Measurements from ENCODE around the gene GNG4.
"Not testable (repeated sequence)": the region's sequence is repeated elsewhere in the genome, so short reads cannot be mapped to it uniquely, and the experiment has no call there.

Gene GNG4

DNA sequence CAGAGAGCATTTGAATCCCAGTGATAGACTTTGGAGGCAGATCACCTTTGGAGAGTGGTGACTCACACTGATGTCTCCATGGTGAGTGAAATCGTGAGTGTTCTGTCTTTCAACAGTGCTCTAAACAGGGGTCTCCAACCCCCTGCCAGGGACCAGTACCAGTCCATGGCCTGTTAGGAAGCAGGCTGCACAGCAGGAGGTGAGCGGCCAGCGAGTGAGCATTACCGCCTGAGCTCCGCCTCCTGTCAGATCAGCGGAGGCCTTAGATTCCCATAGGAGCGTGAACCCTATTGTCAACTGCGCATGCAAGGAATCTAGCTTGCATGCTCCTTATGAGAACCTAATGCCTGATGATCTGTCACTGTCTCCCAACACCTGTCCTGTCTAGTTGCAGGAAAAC is 83.5 kb downstream of the GNG4 start:
- Histone ChIP-seq H3K9me3 (ENCODE audit: control insufficient read depth, insufficient read depth, low read length) (no peaks in the 10 kb centered on the region), H3K4me1 (ENCODE audit: control insufficient read depth, insufficient read depth, low read length) (no peaks in the 10 kb centered on the region), H3K36me3 (ENCODE audit: control insufficient read depth, insufficient read depth, low read length) (no peaks in the 10 kb centered on the region), H3K4me3 (ENCODE audit: low read depth, low read length) (no peak overlapping the region), H3K27me3 (ENCODE audit: control insufficient read depth, insufficient read depth, low read length) (no peaks in the 10 kb centered on the region), H3K9ac (ENCODE audit: low read depth, low read length) (no peak overlapping the region)

DNA sequence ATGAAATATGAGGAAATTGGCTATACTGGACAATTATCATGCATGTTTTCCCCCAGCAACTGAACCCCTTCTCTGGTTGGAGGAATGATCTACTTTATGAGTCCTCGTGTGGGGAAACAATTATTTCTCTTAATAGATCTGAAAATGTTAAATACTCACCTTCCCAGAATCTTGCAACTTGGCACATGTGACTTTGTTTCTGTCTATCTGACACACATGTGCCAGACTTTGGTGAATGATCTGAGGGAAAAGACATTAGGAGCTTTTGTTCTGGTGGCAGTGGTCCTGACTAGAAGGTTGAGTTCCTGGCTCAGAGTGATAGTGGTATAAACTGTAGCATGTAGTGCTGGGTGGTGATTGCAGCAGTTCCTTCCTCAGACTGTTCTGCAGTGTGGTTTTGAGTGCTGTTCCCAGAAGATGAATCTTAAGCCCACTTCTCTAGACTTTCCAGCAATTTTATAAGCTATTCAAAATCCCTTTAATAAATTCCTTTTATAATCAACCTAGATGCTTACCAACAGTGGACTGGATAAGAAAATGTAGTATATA is 86.0 kb downstream of the GNG4 start:
- H3K9ac ChIP-seq (ENCODE audit: low read depth, low read length), result no peak overlapping the region
- no peak overlapping the region for H3K4me3 ChIP-seq (ENCODE audit: low read depth, low read length)
- H3K4me1 ChIP-seq (ENCODE audit: control insufficient read depth, insufficient read depth, low read length), result no peaks in the 10 kb centered on the region
- H3K9me3 ChIP-seq (ENCODE audit: control insufficient read depth, insufficient read depth, low read length), result no peaks in the 10 kb centered on the region
- H3K27me3 ChIP-seq (ENCODE audit: control insufficient read depth, insufficient read depth, low read length), result no peaks in the 10 kb centered on the region
- no peaks in the 10 kb centered on the region for H3K36me3 ChIP-seq (ENCODE audit: control insufficient read depth, insufficient read depth, low read length)

DNA sequence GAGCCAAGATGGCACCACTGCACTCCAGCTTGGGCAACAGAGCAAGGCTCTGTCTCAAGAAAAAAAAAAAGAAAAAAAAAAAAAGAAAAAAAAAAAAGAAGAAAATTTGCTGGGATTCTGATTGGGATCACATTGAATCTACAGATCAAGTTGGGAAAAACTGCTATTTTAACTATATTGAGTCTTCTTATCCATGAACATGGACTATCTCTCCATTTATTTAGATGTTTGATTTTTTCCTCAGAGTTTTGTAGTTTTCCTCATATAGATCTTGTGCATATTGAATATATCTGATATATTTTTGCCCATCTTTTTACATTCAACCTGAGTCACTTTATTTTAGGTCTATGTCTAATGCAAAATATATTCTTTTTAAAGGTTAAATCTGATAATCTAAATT is 87.0 kb downstream of the GNG4 start:
- Histone ChIP-seq H3K36me3 (ENCODE audit: control insufficient read depth, insufficient read depth, low read length) (no peaks in the 10 kb centered on the region), H3K9me3 (ENCODE audit: control insufficient read depth, insufficient read depth, low read length) (no peaks in the 10 kb centered on the region), H3K4me3 (ENCODE audit: low read depth, low read length) (no peak overlapping the region), H3K4me1 (ENCODE audit: control insufficient read depth, insufficient read depth, low read length) (no peaks in the 10 kb centered on the region), H3K27me3 (ENCODE audit: control insufficient read depth, insufficient read depth, low read length) (no peaks in the 10 kb centered on the region), H3K9ac (ENCODE audit: low read depth, low read length) (no peak overlapping the region)

DNA sequence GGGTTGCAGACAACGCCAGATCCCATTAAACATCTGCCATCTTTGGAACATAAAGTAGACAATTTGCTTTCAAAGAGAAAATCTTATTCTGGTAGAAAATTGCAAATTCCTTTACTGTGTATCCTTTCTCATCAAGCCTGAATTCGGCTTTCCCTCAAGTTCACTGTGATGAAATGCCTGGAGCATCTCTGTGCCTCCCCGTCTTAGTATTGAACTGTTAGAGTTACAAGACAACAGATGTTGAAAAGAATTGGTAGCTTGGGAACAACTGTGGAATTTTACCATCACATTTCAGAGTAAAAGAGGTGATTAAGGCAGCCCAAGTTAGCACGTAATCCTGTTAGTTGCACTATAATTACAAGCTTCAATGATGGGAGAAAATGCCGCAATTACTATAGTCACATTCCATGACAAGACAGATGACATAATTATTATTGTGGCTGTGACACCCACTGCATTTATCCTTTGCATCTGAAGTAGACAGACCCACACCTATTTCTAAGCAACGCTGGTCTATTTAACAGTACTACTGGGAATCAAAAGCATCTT is 90.9 kb downstream of the GNG4 start:
- no peaks in the 10 kb centered on the region for H3K9me3 ChIP-seq (ENCODE audit: control insufficient read depth, insufficient read depth, low read length)
- no peaks in the 10 kb centered on the region for H3K4me1 ChIP-seq (ENCODE audit: control insufficient read depth, insufficient read depth, low read length)
- H3K36me3 ChIP-seq (ENCODE audit: control insufficient read depth, insufficient read depth, low read length), result no peaks in the 10 kb centered on the region
- no peaks in the 10 kb centered on the region for H3K27me3 ChIP-seq (ENCODE audit: control insufficient read depth, insufficient read depth, low read length)
- H3K4me3 ChIP-seq (ENCODE audit: low read depth, low read length), result no peak overlapping the region
- H3K9ac ChIP-seq (ENCODE audit: low read depth, low read length), result no peak overlapping the region

DNA sequence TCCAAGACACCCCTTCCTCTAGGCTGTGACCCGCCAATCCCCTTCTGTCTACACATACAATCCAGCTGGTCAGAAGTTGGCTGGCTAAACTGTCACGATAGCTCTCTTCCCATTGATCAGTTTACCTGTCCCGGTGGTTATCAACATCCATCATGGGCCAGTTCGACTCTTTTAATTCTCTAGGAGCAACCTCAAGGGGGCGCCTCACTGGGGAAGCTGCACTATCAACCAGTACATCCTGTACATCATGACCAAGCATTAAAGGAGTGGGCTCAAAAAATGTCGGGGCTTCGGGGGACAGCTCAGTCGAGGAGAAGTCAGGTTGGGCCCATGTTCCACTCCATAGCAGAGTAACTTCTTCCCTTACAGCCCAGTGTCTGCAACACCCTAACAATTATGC is 92.1 kb downstream of the GNG4 start:
- Histone ChIP-seq H3K9ac (ENCODE audit: low read depth, low read length) (no peak overlapping the region), H3K4me3 (ENCODE audit: low read depth, low read length) (no peak overlapping the region), H3K36me3 (ENCODE audit: control insufficient read depth, insufficient read depth, low read length) (no peaks in the 10 kb centered on the region), H3K27me3 (ENCODE audit: control insufficient read depth, insufficient read depth, low read length) (no peaks in the 10 kb centered on the region), H3K9me3 (ENCODE audit: control insufficient read depth, insufficient read depth, low read length) (no peaks in the 10 kb centered on the region), H3K4me1 (ENCODE audit: control insufficient read depth, insufficient read depth, low read length) (no peaks in the 10 kb centered on the region)

DNA sequence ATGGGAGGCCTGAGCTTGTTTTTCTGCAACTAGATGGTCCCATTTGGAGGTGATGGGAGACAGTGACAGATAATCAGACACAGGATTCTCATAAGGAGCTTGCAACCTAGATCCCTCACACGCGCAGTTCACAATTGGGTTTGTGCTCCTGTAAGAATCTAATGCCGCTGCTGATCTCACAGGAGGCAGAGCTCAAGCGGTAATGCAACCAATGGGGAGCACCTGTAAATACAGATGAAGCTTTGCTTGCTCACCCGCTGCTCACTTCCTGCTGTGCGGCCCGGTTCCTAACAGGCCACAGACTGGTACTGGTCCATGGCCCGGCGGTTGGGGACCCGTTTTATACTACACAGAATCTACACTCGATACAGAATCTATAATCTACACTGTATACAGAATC is 92.8 kb downstream of the GNG4 start:
- Histone ChIP-seq H3K36me3 (ENCODE audit: control insufficient read depth, insufficient read depth, low read length) (no peaks in the 10 kb centered on the region), H3K9me3 (ENCODE audit: control insufficient read depth, insufficient read depth, low read length) (no peaks in the 10 kb centered on the region), H3K9ac (ENCODE audit: low read depth, low read length) (no peak overlapping the region), H3K4me3 (ENCODE audit: low read depth, low read length) (no peak overlapping the region), H3K27me3 (ENCODE audit: control insufficient read depth, insufficient read depth, low read length) (no peaks in the 10 kb centered on the region), H3K4me1 (ENCODE audit: control insufficient read depth, insufficient read depth, low read length) (no peaks in the 10 kb centered on the region)

DNA sequence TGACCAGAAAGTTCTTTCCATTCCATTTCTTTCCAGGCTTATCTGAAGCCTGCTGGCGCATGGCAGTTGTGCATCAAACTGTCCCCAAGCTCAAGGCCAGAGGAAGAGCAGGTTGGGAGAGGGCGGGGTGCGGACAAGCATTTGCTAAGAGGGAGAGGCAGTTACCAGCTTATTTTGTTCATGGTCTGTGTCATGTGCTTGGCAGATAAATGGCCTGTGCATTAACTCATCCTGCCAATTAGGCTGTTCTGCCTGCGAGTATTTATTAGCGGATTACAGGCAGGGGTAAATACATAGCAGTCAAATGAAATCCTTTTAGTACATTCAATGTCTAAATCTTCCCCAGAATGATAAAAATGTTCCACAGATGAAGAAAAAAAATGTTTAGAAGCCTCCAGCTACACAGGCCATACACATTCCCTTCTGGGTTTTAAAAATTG is 96.5 kb downstream of the GNG4 start:
- H3K4me1 ChIP-seq (ENCODE audit: control insufficient read depth, insufficient read depth, low read length), result no peaks in the 10 kb centered on the region
- H3K27me3 ChIP-seq (ENCODE audit: control insufficient read depth, insufficient read depth, low read length), result no peaks in the 10 kb centered on the region

DNA sequence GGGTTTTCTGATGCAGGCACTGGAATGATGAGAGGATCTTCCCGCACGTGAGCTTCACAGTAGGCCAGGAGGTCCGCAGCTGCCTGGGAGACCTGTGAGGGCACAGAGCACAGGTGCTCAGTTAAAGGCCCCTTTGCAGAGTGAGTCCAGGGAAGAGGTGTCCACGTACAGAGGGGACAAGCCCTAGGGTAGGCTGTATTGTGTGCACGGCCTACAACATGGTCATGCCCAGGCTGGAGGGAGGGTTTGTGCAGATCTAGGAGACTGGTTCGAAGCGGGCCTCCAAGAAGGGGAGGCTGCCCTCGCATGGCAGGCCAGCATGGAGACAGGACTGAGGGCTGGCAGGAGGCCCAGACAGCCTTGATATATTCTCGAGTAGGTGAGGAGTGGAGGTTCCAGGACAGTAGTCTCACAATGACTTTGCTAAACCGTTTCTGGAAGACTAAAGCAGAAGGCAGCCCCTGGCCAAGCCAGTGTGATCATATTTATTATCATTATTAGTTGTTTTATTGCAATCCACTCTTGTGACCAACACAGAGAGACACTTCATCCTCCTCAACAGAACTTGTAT is 97.4 kb downstream of the GNG4 start:
- H3K4me3 ChIP-seq (ENCODE audit: low read depth, low read length), result no peak overlapping the region
- no peaks in the 10 kb centered on the region for H3K36me3 ChIP-seq (ENCODE audit: control insufficient read depth, insufficient read depth, low read length)
- H3K9me3 ChIP-seq (ENCODE audit: control insufficient read depth, insufficient read depth, low read length), result no peaks in the 10 kb centered on the region
- no peaks in the 10 kb centered on the region for H3K27me3 ChIP-seq (ENCODE audit: control insufficient read depth, insufficient read depth, low read length)
- H3K9ac ChIP-seq (ENCODE audit: low read depth, low read length), result no peak overlapping the region
- H3K4me1 ChIP-seq (ENCODE audit: control insufficient read depth, insufficient read depth, low read length), result no peaks in the 10 kb centered on the region

More for the DNA sequence above, 96.5 kb downstream of the GNG4 start:
- no peak overlapping the region for H3K4me3 ChIP-seq (ENCODE audit: low read depth, low read length)
- no peaks in the 10 kb centered on the region for H3K36me3 ChIP-seq (ENCODE audit: control insufficient read depth, insufficient read depth, low read length)
- H3K9ac ChIP-seq (ENCODE audit: low read depth, low read length), result no peak overlapping the region
- no peaks in the 10 kb centered on the region for H3K9me3 ChIP-seq (ENCODE audit: control insufficient read depth, insufficient read depth, low read length)

DNA sequence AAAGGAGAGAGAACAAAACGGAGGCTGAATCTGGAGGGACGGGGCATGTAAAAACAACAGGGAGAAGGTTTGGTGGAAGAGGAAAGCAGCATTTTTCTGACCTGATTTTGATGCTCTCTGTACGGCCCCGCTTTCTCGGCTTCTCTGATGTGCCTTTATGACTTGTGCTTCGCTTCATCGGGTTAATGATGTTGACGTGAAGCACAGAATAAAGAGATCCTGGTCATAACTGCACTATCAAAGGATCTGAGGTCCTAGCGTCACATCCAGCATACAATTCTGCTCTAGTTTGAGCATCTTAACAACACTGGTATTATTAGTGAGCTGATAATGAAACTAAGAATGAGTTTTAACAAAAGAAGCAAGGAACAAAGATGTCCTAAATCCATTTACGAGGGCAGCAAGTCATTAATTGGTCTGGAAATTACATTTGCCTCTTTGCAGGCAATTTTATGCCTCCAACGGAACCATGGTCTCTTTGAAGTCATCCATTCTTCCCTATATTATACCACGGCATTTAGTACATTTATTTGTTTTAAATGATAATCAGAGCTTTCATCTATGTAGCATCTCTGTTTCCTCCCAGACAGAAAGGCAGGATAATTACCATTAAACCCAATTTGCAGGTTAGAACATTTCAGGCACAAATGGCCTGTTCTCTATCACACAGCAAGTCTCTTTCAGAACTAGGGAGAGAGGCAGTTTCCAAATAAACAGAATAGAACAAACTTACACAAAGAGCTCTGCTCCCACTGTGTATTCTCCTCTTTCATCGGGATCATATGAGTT is 100.0 kb downstream of the GNG4 start:
- H3K27me3 ChIP-seq (ENCODE audit: control insufficient read depth, insufficient read depth, low read length), result no peaks in the 10 kb centered on the region
- H3K4me1 ChIP-seq (ENCODE audit: control insufficient read depth, insufficient read depth, low read length), result no peaks in the 10 kb centered on the region
- no peak overlapping the region for H3K4me3 ChIP-seq (ENCODE audit: low read depth, low read length)
- no peaks in the 10 kb centered on the region for H3K9me3 ChIP-seq (ENCODE audit: control insufficient read depth, insufficient read depth, low read length)
- no peaks in the 10 kb centered on the region for H3K36me3 ChIP-seq (ENCODE audit: control insufficient read depth, insufficient read depth, low read length)
- H3K9ac ChIP-seq (ENCODE audit: low read depth, low read length), result no peak overlapping the region

DNA sequence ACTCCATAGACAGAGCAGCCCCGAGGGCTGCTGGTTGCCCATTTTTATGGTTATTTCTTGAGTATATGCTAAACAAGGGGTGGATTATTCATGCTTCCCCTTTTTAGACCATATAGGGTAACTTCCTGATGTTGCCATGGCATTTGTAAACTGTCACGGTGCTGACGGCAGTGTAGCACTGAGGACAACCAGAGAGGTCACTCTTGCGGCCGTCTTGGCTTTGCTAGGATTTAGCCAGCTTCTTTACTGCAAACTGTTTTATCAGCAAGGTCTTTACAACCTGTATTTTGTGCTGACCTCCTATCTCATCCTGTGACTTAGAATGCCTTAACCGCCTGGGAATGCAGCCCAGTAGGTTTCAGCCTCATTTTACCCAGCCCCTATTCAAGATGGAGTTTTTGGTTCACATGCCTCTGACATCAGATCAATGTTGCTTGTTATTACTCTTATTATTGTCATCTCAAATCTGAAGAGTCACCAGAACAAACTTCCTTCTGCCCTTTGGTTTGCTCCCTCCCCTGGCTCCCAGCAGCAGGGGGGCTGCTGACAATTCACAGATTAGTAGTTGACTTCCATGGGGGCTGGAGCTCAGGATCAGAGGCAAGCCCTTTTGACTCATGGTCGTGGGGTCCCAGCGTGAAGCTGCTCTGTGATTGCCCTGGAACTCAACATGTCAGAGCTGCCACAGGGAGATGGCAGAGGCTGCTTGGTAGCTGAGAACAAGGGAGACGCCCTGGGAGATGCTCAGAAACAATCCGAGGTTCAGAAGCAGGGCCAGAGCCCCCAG is 103.0 kb downstream of the GNG4 start:
- not testable (repeated sequence) for H3K9me3 ChIP-seq (ENCODE audit: control insufficient read depth, insufficient read depth, low read length); H3K9ac ChIP-seq (ENCODE audit: low read depth, low read length); H3K4me3 ChIP-seq (ENCODE audit: low read depth, low read length); H3K36me3 ChIP-seq (ENCODE audit: control insufficient read depth, insufficient read depth, low read length); H3K27me3 ChIP-seq (ENCODE audit: control insufficient read depth, insufficient read depth, low read length); H3K4me1 ChIP-seq (ENCODE audit: control insufficient read depth, insufficient read depth, low read length)

DNA sequence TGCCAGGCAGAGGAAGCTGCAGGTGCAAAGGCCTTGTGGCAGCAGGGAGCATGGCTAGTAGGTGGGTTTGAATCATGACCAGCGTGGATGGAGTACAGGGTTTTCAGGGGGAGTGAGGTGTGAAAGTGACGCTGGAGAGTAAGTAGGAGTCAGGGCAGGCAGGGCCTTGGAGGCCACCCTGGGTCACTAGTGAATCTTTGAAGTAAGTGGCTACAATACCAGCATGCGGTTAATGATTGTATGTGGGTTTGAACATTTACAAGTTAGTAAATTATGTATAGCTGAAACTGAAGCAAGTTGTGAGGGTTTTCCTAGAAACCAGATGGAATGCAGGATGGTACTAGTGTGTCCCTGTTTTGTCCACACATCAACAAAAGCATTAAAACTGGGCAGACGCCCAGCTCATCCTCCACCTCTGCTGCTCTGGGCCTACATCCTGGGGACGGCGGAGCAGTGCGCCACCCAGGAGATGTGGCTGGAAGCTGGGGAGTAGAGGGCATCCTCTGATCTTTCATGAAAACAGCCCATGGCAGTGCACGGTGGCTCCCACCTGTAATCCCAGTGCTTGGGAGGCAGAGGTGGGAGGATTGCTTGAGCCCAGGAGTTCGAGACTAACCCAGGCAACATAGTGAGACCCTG is 104.2 kb downstream of the GNG4 start:
- H3K9ac ChIP-seq (ENCODE audit: low read depth, low read length), result no peak overlapping the region
- no peaks in the 10 kb centered on the region for H3K9me3 ChIP-seq (ENCODE audit: control insufficient read depth, insufficient read depth, low read length)
- no peak overlapping the region for H3K4me3 ChIP-seq (ENCODE audit: low read depth, low read length)
- no peaks in the 10 kb centered on the region for H3K27me3 ChIP-seq (ENCODE audit: control insufficient read depth, insufficient read depth, low read length)
- no peaks in the 10 kb centered on the region for H3K36me3 ChIP-seq (ENCODE audit: control insufficient read depth, insufficient read depth, low read length)
- no peaks in the 10 kb centered on the region for H3K4me1 ChIP-seq (ENCODE audit: control insufficient read depth, insufficient read depth, low read length)

Measured in iPS-15b (cell line).